Body of pancreas (tissue), 4 donors: ENCODE data around the gene COBLL1.

Experiments used
- CTCF ChIP-seq, 7 experiments: fragments of 450-650 bp in 4 of 7; fragments of 200-600 bp in 3 of 7; sonication (generic) in 3 of 7; IDR thresholded peaks; one replicate each; pipeline ENCODE4 v1.5.1; 2016 to 2019; ENCODE audit warnings: antibody characterized with exemption in 7 of 7
- POLR2A ChIP-seq, 3 donors: fragments of 450-650 bp; IDR thresholded peaks; one replicate each; pipeline ENCODE4 v1.6.1; 2016; ENCODE audit warnings: antibody characterized with exemption in 3 of 3, mild to moderate bottlenecking in 2 of 3

- TF ChIP-seq CTCF (IDR thresholded peaks at IDR 0.05) (no peak), POLR2A (IDR thresholded peaks at IDR 0.05) (no peak)
Measured at GRCh38 chr2:164735309-164735919, 106.2 kb downstream of the COBLL1 start.
